K562 (cell line): Measurements from ENCODE around the gene NLRX1. TPM values are rescaled to one million over a fixed set of nuclear protein-coding genes. Genes with fewer than 3 reads are reported as not detected.

Experiments
- CHCHD3 ChIP-seq: fragments of 250-450 bp; sonication (Bioruptor Pico); IDR thresholded peaks from 2 replicates; pipeline ENCODE4 v2.1.2; 2022; ENCODE audit warnings: mild to moderate bottlenecking
- HNRNPLL ChIP-seq: fragments of 200-400 bp; formaldehyde crosslinking; IDR thresholded peaks from 2 replicates; pipeline ENCODE4 v1.6.1; 2017; ENCODE audit warnings: low read length, low read depth, mild to moderate bottlenecking; ENCODE audit not compliant: poor library complexity, severe bottlenecking
- JUNB ChIP-seq: fragments of 450-650 bp; formaldehyde crosslinking; conservative IDR thresholded peaks from 2 replicates; pipeline ENCODE4 v1.4.0; 2020; ENCODE audit warnings: mild to moderate bottlenecking
- SIX5 ChIP-seq, 2 experiments: IDR thresholded peaks; 2 replicates each; pipeline ENCODE4 v1.6.1; 2011; ENCODE audit warnings: low read length in 2 of 2, borderline replicate concordance in 1 of 2, low read depth in 1 of 2, mild to moderate bottlenecking in 1 of 2, moderate library complexity in 1 of 2; ENCODE audit not compliant: insufficient read depth in 1 of 2
- ZC3H8 ChIP-seq: fragments of 450-650 bp; IDR thresholded peaks from 2 replicates; pipeline ENCODE4 v1.6.1; 2017
- ZNF347 ChIP-seq: fragments of 450-650 bp; formaldehyde crosslinking; IDR thresholded peaks from 2 replicates; pipeline ENCODE4 v1.4.0; 2020; ENCODE audit warnings: low read depth, mild to moderate bottlenecking, moderate library complexity
- ZNF707 ChIP-seq: fragments of 250-450 bp; sonication (Bioruptor Pico); conservative IDR thresholded peaks from 2 replicates; pipeline ENCODE4 v1.8.0; 2022; ENCODE audit warnings: inconsistent platforms, mild to moderate bottlenecking, moderate library complexity
- polyA plus RNA-seq, 8 experiments: library from polyadenylated mRNA; depleted of rRNA in 4 of 8; stranded (reverse) in 5 of 8; unstranded in 3 of 8; fragments of >200 nt; fragmentation: Nextera tagmentation in 2 of 8; fragmentation: Illumina TruSeq in 1 of 8; extraction: Ambion mirVana in 2 of 8; extraction: Trizol in 1 of 8; gene quantifications; 2 replicates each; pipeline versions ENCODE4 v1.2.1 to v1.2.3, GENCODE V29; 2011 to 2014; ENCODE audit warnings: inconsistent platforms in 1 of 8, missing spikeins in 1 of 8
- total RNA-seq, 7 experiments: library from RNA; depleted of rRNA in 6 of 7; stranded (reverse); fragments of >200 nt in 6 of 7; fragmentation: Illumina TruSeq in 2 of 7; extraction: Trizol in 2 of 7; gene quantifications; 2 replicates each; pipeline versions ENCODE4 v1.2.1 to v1.2.3, GENCODE V29; 2011 to 2021; ENCODE audit warnings: low replicate concordance in 1 of 7
- TF ChIP-seq, protein P1 (sequence below), 2 experiments: fragments of 150-350 bp in 1 of 2; IDR thresholded peaks; 2 replicates each; pipeline ENCODE4 v1.6.1; 2012 to 2016; ENCODE audit warnings: low read depth in 2 of 2, low read length in 2 of 2, mild to moderate bottlenecking in 1 of 2, moderate library complexity in 1 of 2
- TF ChIP-seq, protein P2 (sequence below), 2 experiments: fragments of 250-450 bp in 1 of 2; fragments of 450-650 bp in 1 of 2; sonication (Bioruptor Pico) in 1 of 2; IDR thresholded peaks; 2 replicates each; pipeline versions ENCODE4 v1.6.1 to v1.8.0; 2016 to 2021; ENCODE audit warnings: mild to moderate bottlenecking in 2 of 2, moderate library complexity in 2 of 2, missing compliant biosample characterization in 1 of 2, missing genetic modification characterization in 1 of 2
- TF ChIP-seq, protein P3 (sequence below): fragments of 250-450 bp; sonication (Bioruptor Pico); IDR thresholded peaks from 2 replicates; pipeline ENCODE4 v1.8.0; 2021; ENCODE audit warnings: moderate library complexity, mild to moderate bottlenecking, inconsistent platforms
- TF ChIP-seq, protein P4 (sequence below): fragments of 450-650 bp; formaldehyde crosslinking; IDR thresholded peaks from 2 replicates; pipeline ENCODE4 v1.4.0; 2020; ENCODE audit warnings: mild to moderate bottlenecking, mixed read lengths
- TF ChIP-seq, protein P5 (sequence below): fragments of 250-450 bp; sonication (Bioruptor Pico); IDR thresholded peaks from 2 replicates; pipeline ENCODE4 v1.8.0; 2022; ENCODE audit warnings: inconsistent platforms
- TF ChIP-seq, protein P6 (sequence below), 2 experiments: fragments of 450-650 bp; IDR thresholded peaks; 2 replicates each; pipeline ENCODE4 v1.6.1; 2016

Gene NLRX1
- total and polyA plus RNA-seq, 9 of the 15 experiments (the other 6 are each of a cell fraction or from before 2014, with no cell fraction given), result 0.04 to 2.3 (median 0.69) TPM

DNA sequence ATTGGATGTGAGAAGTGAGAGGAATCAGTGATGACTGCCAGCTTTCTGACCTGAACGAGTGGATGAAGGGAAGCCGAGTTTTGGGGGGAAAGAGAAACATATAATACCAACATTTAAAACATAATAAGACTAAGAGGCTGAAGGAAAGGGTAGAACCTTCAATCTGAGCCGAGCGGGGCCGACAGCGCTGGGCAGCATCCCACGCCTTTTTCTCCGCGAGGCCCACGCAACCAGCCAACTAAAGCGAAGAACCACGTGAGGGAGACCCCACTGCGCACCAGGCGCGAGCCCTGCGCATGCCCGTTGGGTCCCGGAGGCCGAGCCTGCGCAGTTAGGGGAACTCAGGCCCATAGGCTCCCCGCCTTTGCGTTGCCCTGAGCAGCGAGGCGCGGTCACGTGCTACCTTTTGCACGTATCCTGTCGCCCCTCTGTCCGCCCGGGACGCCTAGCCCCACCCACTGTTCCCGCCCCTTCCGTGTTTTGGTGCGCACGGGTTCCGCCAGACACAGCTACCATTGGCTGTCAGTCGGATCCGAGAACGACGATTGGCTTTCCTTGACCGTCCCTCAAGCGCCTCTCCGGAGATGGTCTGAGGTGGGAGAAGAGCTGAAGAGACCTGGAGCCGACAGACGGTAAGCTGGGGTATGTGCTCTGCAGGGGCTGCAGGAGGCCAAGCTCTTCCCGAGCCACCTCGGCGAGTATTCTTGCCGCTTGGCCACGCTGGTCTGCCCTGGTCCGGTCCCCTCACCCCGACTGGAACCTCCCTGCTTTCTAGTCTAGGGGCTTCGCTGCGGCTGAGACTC, 47.3 kb upstream of the NLRX1 start, which contains the start of gene HINFP (continued):
- TF ChIP-seq, protein P1, sequence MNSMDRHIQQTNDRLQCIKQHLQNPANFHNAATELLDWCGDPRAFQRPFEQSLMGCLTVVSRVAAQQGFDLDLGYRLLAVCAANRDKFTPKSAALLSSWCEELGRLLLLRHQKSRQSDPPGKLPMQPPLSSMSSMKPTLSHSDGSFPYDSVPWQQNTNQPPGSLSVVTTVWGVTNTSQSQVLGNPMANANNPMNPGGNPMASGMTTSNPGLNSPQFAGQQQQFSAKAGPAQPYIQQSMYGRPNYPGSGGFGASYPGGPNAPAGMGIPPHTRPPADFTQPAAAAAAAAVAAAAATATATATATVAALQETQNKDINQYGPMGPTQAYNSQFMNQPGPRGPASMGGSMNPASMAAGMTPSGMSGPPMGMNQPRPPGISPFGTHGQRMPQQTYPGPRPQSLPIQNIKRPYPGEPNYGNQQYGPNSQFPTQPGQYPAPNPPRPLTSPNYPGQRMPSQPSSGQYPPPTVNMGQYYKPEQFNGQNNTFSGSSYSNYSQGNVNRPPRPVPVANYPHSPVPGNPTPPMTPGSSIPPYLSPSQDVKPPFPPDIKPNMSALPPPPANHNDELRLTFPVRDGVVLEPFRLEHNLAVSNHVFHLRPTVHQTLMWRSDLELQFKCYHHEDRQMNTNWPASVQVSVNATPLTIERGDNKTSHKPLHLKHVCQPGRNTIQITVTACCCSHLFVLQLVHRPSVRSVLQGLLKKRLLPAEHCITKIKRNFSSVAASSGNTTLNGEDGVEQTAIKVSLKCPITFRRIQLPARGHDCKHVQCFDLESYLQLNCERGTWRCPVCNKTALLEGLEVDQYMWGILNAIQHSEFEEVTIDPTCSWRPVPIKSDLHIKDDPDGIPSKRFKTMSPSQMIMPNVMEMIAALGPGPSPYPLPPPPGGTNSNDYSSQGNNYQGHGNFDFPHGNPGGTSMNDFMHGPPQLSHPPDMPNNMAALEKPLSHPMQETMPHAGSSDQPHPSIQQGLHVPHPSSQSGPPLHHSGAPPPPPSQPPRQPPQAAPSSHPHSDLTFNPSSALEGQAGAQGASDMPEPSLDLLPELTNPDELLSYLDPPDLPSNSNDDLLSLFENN (IDR thresholded peaks at IDR 0.05; ENCODE audit: low read depth in 2 of 2, low read length in 2 of 2), result no peak
- TF ChIP-seq, protein P2, sequence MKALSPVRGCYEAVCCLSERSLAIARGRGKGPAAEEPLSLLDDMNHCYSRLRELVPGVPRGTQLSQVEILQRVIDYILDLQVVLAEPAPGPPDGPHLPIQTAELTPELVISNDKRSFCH (CRISPR knock-in tag; IDR thresholded peaks at IDR 0.05), result no peak
- TF ChIP-seq, protein P2 (tag; IDR thresholded peaks at IDR 0.05), result no peak
- TF ChIP-seq ZNF347 (no peak), SIX5 (IDR thresholded peaks at IDR 0.05; ENCODE audit: borderline replicate concordance in 1 of 2, insufficient read depth in 1 of 2, low read depth in 1 of 2, low read length in 2 of 2) (no peak), CHCHD3 (CRISPR knock-in tag) (peak; percentile 77; the same call in 1 of the 2 replicates), ZC3H8 (no peak), JUNB (CRISPR knock-in tag) (no peak), HNRNPLL (peak; percentile 95), ZNF707 (CRISPR knock-in tag) (no peak)
- TF ChIP-seq, protein P3, sequence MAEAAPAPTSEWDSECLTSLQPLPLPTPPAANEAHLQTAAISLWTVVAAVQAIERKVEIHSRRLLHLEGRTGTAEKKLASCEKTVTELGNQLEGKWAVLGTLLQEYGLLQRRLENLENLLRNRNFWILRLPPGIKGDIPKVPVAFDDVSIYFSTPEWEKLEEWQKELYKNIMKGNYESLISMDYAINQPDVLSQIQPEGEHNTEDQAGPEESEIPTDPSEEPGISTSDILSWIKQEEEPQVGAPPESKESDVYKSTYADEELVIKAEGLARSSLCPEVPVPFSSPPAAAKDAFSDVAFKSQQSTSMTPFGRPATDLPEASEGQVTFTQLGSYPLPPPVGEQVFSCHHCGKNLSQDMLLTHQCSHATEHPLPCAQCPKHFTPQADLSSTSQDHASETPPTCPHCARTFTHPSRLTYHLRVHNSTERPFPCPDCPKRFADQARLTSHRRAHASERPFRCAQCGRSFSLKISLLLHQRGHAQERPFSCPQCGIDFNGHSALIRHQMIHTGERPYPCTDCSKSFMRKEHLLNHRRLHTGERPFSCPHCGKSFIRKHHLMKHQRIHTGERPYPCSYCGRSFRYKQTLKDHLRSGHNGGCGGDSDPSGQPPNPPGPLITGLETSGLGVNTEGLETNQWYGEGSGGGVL (CRISPR knock-in tag), result no peak
- TF ChIP-seq, protein P4, sequence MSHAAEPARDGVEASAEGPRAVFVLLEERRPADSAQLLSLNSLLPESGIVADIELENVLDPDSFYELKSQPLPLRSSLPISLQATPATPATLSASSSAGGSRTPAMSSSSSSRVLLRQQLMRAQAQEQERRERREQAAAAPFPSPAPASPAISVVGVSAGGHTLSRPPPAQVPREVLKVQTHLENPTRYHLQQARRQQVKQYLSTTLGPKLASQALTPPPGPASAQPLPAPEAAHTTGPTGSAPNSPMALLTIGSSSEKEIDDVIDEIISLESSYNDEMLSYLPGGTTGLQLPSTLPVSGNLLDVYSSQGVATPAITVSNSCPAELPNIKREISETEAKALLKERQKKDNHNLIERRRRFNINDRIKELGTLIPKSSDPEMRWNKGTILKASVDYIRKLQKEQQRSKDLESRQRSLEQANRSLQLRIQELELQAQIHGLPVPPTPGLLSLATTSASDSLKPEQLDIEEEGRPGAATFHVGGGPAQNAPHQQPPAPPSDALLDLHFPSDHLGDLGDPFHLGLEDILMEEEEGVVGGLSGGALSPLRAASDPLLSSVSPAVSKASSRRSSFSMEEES, result peak; percentile 99
- TF ChIP-seq, protein P5, sequence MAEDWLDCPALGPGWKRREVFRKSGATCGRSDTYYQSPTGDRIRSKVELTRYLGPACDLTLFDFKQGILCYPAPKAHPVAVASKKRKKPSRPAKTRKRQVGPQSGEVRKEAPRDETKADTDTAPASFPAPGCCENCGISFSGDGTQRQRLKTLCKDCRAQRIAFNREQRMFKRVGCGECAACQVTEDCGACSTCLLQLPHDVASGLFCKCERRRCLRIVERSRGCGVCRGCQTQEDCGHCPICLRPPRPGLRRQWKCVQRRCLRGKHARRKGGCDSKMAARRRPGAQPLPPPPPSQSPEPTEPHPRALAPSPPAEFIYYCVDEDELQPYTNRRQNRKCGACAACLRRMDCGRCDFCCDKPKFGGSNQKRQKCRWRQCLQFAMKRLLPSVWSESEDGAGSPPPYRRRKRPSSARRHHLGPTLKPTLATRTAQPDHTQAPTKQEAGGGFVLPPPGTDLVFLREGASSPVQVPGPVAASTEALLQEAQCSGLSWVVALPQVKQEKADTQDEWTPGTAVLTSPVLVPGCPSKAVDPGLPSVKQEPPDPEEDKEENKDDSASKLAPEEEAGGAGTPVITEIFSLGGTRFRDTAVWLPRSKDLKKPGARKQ, result no peak
- TF ChIP-seq, protein P6, sequence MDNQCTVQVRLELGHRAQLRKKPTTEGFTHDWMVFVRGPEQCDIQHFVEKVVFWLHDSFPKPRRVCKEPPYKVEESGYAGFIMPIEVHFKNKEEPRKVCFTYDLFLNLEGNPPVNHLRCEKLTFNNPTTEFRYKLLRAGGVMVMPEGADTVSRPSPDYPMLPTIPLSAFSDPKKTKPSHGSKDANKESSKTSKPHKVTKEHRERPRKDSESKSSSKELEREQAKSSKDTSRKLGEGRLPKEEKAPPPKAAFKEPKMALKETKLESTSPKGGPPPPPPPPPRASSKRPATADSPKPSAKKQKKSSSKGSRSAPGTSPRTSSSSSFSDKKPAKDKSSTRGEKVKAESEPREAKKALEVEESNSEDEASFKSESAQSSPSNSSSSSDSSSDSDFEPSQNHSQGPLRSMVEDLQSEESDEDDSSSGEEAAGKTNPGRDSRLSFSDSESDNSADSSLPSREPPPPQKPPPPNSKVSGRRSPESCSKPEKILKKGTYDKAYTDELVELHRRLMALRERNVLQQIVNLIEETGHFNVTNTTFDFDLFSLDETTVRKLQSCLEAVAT (IDR thresholded peaks at IDR 0.05), result peak; percentile 9 to 20; a peak in 1 of 4 replicates
